Measurements from ENCODE around the gene PRELP. TPM values are rescaled to one million over a fixed set of nuclear protein-coding genes. Genes with fewer than 3 reads are reported as not detected.
A peak's percentile ranks its signal among the peaks of the same experiment; 100 is the strongest.

PRELP gene
- total and polyA plus RNA-seq, 2 of the 8 experiments (the other 6 are each of a cell fraction or from before 2014, with no cell fraction given): 0.13 to 0.23 TPM

- Histone ChIP-seq H2AFZ (ENCODE audit: low read length) (no peak overlapping the region), H2BK12ac (ENCODE audit: low read depth, low read length) (peak overlapping the region; percentile 93; the same call in 1 of the 2 replicates), H3K79me2 (ENCODE audit: control insufficient read depth in 1 of 2, insufficient read depth in 2 of 2, low read length in 2 of 2) (no peaks in the 10 kb centered on the region), H2BK120ac (replicated peaks; ENCODE audit: low read depth, low read length) (no peak overlapping the region), H3K9me3 (ENCODE audit: insufficient read depth in 2 of 2, low read depth in 1 of 2, low read length in 1 of 2) (no peaks in the 10 kb centered on the region), H3K56ac (replicated peaks; ENCODE audit: insufficient read length, low read depth, low read length) (peak overlapping the region; percentile 95), H3K36me3 (ENCODE audit: control insufficient read depth in 2 of 4, insufficient read depth in 4 of 4, low read length in 3 of 4) (no peaks in the 10 kb centered on the region), H3K14ac (ENCODE audit: insufficient read length) (no peak overlapping the region), H4K20me1 (replicated peaks in 1 of 2; ENCODE audit: control insufficient read depth in 1 of 2, insufficient read depth in 2 of 2, low read length in 2 of 2) (peaks cover 0 to 2% of the 10 kb centered on the region in 2 experiments), H4K91ac (replicated peaks; ENCODE audit: insufficient read length, low read length) (peak overlapping the region; percentile 64), H3K4ac (replicated peaks; ENCODE audit: insufficient read length, low read depth, low read length) (no peak overlapping the region), H3K4me2 (ENCODE audit: insufficient read depth in 1 of 2, low read depth in 2 of 2, low read length in 2 of 2) (no peak overlapping the region), H2AK5ac (ENCODE audit: low read depth, low read length) (peak overlapping the region; percentile 99), H3K4me3 (ENCODE audit: extremely low read depth in 1 of 4, insufficient read depth in 2 of 4, low read depth in 3 of 4, low read length in 4 of 4) (no peak overlapping the region), H4K5ac (ENCODE audit: insufficient read length, low read depth, low read length) (no peak overlapping the region), H4K8ac (ENCODE audit: extremely low read depth, insufficient read depth, low read length) (no peak overlapping the region), H3K27me3 (replicated peaks in 1 of 4; ENCODE audit: control insufficient read depth in 3 of 4, extremely low read depth in 1 of 4, insufficient read depth in 3 of 4, low read length in 3 of 4) (peaks cover 0 to 5% (median 4%) of the 10 kb centered on the region in 4 experiments; a peak in 3 of 7 replicates), H2BK15ac (ENCODE audit: low read length) (0 out of 2 replicates have a peak overlapping the region, but pooled peaks have one; percentile 99), H3K79me1 (ENCODE audit: low read depth, low read length) (peaks cover 4% of the 10 kb centered on the region; the same call in 1 of the 2 replicates), H3K9ac (replicated peaks in 1 of 4; ENCODE audit: extremely low read depth in 1 of 4, low read depth in 3 of 4, low read length in 3 of 4) (no peak overlapping the region; a peak in 1 of 7 replicates), H3K27ac (ENCODE audit: low read depth, low read length) (no peak overlapping the region), H3K23ac (ENCODE audit: insufficient read length) (no peak overlapping the region), H3K23me2 (ENCODE audit: low read depth, low read length) (peaks cover 9% of the 10 kb centered on the region; the same call in 1 of the 2 replicates), H3K4me1 (replicated peaks in 1 of 4; ENCODE audit: control insufficient read depth in 3 of 4, insufficient read depth in 4 of 4, low read length in 3 of 4) (peaks cover 7 to 21% (median 18%) of the 10 kb centered on the region in 4 experiments), H3K18ac (ENCODE audit: extremely low read depth, low read length) (no peak overlapping the region), H2BK20ac (ENCODE audit: low read length) (no peak overlapping the region), H2BK5ac (ENCODE audit: low read depth, low read length) (0 out of 2 replicates have a peak overlapping the region, but pooled peaks have one; percentile 60)
- ChIA-PET CTCF (ENCODE audit: partially characterized antibody) (interaction anchor here (0.6 to 3.7 kb wide), 12 partner anchors 10 to 175 kb away, joined by 3 to 22 read pairs (median 5); no protein-coding TSS in a partner anchor), POLR2A (ENCODE audit: partially characterized antibody) (interaction anchor here (0.8 kb wide), 1 partner anchor 9 kb away, joined by 4 read pairs; no protein-coding TSS in a partner anchor)
- WGBS, 2 experiments (ENCODE audit: extremely low coverage in 1 of 2, insufficient coverage in 1 of 2, insufficient read length in 1 of 2, insufficient replicate concordance in 2 of 2, low coverage in 1 of 2, low lambda C conversion rate in 2 of 2, missing lambda C conversion rate in 1 of 2): 80% methylated on average over 6 of the region's 6 CpGs; no CpG with 5 or more reads in 1 of the 2 experiments
- FAIRE-seq (no peak), DNase-seq (ENCODE audit: low read depth in 1 of 2, low spot score in 2 of 2) (no peak)
- no peak for TF ChIP-seq TCF12 (IDR thresholded peaks at IDR 0.05; ENCODE audit: low read depth, low read length)
- no peak for TF ChIP-seq GTF2F1 (IDR thresholded peaks at IDR 0.05; ENCODE audit: borderline replicate concordance, low read depth, low read length)
- no peak for TF ChIP-seq SIX5 (IDR thresholded peaks at IDR 0.05; ENCODE audit: low read depth, low read length)
- no peak for TF ChIP-seq JUN (IDR thresholded peaks at IDR 0.05; ENCODE audit: low read depth, low read length)
- TF ChIP-seq POU5F1 (IDR thresholded peaks at IDR 0.05; ENCODE audit: low read depth, low read length): no peak
- TF ChIP-seq YY1 (IDR thresholded peaks at IDR 0.05; ENCODE audit: low read depth, low read length): no peak
- TF ChIP-seq SIN3A (conservative IDR thresholded peaks at IDR 0.05 in 1 of 2, IDR thresholded peaks at IDR 0.05 in 1 of 2; ENCODE audit: low read depth in 1 of 2, low read length in 2 of 2): no peak
- no peak for TF ChIP-seq CBX8 (IDR thresholded peaks at IDR 0.05; ENCODE audit: borderline replicate concordance, low read depth, low read length)
- no peak for TF ChIP-seq E2F6 (IDR thresholded peaks at IDR 0.05)
- TF ChIP-seq ASH2L (IDR thresholded peaks at IDR 0.05; ENCODE audit: low read length): no peak
- TF ChIP-seq TAF1 (IDR thresholded peaks at IDR 0.05; ENCODE audit: low read depth, low read length): no peak
- TF ChIP-seq HDAC2 (IDR thresholded peaks at IDR 0.05; ENCODE audit: borderline replicate concordance in 1 of 2, low read depth in 2 of 2, low read length in 2 of 2): no peak
- no peak for TF ChIP-seq RXRA (IDR thresholded peaks at IDR 0.05; ENCODE audit: insufficient read depth, low read depth, low read length)
These were observed 51.0 kb downstream of the PRELP start for GRCh38 chr1:203526572-203526971.
